ENCODE data around the gene TBC1D10A.

- TF ChIP-seq, protein P1, sequence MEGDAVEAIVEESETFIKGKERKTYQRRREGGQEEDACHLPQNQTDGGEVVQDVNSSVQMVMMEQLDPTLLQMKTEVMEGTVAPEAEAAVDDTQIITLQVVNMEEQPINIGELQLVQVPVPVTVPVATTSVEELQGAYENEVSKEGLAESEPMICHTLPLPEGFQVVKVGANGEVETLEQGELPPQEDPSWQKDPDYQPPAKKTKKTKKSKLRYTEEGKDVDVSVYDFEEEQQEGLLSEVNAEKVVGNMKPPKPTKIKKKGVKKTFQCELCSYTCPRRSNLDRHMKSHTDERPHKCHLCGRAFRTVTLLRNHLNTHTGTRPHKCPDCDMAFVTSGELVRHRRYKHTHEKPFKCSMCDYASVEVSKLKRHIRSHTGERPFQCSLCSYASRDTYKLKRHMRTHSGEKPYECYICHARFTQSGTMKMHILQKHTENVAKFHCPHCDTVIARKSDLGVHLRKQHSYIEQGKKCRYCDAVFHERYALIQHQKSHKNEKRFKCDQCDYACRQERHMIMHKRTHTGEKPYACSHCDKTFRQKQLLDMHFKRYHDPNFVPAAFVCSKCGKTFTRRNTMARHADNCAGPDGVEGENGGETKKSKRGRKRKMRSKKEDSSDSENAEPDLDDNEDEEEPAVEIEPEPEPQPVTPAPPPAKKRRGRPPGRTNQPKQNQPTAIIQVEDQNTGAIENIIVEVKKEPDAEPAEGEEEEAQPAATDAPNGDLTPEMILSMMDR (IDR thresholded peaks at IDR 0.05) = no peak
- no peak for TF ChIP-seq POLR2A (IDR thresholded peaks at IDR 0.05)
Observed at GRCh38 chr22:30294830-30295229, 31.9 kb downstream of the TBC1D10A start.
